ENCODE measurements around the gene RXFP2.

The RXFP2 gene, protein sequence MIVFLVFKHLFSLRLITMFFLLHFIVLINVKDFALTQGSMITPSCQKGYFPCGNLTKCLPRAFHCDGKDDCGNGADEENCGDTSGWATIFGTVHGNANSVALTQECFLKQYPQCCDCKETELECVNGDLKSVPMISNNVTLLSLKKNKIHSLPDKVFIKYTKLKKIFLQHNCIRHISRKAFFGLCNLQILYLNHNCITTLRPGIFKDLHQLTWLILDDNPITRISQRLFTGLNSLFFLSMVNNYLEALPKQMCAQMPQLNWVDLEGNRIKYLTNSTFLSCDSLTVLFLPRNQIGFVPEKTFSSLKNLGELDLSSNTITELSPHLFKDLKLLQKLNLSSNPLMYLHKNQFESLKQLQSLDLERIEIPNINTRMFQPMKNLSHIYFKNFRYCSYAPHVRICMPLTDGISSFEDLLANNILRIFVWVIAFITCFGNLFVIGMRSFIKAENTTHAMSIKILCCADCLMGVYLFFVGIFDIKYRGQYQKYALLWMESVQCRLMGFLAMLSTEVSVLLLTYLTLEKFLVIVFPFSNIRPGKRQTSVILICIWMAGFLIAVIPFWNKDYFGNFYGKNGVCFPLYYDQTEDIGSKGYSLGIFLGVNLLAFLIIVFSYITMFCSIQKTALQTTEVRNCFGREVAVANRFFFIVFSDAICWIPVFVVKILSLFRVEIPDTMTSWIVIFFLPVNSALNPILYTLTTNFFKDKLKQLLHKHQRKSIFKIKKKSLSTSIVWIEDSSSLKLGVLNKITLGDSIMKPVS

DNA sequence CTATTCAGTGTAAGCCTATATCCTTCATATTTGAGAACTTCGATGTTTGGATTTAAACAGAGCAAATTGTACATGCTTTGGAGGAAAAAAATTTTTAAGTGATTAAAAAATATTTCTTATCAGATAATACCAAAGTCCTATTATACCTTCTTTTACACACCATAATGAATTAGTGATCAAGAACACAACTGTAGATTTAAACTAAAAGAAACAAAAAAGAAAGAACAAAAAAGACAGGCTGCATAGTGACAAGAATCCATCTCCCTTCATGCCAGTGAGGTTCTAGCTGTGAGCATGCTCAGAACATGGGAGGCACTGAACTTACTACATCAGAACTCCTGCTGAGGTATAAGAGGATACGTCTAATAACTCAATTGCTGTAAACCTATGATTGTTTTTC, at the start of gene RXFP2:
Gene RXFP2, plus strand, starts transcription at position 301 of the 400 bp plus-strand sequence. Its CDS starts 87 bp downstream, at position 388.
- no peak for DNase-seq (ENCODE audit: low spot score)

DNA sequence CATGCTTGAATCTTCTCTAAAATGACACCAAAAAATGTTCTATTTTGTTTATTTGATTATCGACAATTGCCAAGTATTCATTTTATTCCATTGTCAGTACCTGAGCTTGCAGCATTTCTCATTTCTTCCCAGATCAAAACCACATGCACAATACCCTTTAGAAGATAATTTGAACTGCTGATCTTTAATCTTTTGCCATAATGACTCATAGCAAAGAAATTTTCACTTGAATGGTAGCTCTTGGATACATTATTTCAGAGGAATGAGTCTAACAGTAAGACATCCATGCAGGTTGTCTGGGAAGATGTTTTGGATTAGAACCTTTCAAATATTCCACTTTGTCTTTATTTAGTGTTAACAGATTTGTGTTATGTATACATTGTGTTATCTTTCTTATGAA, 42.0 kb upstream of the RXFP2 start:
- DNase-seq (ENCODE audit: low spot score) = peak; percentile 30

DNA sequence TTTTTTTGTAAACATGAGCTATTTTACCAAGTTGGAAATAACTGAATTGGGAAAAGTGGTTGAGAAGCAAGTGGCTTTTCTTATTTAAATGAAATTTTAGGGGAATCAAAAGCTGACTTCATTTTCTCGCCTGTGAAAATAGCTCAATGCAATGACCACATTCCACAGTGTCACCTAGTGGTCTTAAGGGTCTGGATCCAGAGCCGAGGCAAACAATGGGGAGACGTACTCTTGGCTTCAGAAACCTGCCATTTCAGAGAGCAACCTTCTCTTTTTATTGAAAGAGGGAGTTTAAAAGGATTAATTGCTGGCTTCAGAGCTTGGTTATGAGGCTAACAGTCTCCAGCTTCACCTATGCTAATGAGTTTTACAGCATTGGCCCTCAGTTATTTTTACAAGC, 39.7 kb upstream of the RXFP2 start:
- DNase-seq (ENCODE audit: low spot score) = no peak

DNA sequence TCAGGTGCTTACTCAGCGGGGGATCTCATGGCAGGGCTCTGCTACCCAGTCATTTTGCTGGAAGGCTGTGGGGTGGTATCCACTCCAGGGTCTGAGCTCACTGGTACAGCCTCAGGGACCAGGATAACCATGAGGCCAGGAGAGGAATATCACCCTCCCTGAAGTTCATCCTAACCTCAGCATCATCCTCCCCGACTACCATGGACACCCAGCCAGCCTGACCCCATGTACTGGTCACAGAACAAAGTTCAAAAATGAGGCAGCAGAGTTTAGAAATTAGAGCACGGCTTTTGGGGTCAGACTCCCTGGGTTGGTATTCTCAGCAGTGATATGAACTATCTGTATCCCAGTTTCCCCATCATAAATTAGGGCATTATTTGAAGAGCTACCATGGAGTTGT, 35.5 kb upstream of the RXFP2 start:
- DNase-seq (ENCODE audit: low spot score) = no peak

DNA sequence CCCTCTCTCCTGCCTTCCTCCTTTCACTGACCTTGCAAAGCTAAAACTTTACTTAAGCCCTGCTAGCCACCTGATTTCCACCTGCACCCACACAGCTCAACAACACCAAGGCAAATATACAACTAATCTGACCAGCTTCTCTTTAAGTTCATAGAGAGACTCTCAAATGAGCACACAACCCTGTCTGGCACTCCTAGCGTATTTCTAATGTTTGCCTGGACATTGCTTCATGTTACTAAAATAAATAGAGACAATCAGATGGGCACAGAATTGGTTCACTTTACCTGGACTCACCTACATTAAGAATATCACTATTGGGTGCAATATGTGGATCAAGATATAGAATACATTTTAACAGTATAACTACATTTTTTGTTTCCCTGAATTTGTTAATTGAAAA, 33.2 kb upstream of the RXFP2 start:
- DNase-seq (ENCODE audit: low spot score) = no peak

DNA sequence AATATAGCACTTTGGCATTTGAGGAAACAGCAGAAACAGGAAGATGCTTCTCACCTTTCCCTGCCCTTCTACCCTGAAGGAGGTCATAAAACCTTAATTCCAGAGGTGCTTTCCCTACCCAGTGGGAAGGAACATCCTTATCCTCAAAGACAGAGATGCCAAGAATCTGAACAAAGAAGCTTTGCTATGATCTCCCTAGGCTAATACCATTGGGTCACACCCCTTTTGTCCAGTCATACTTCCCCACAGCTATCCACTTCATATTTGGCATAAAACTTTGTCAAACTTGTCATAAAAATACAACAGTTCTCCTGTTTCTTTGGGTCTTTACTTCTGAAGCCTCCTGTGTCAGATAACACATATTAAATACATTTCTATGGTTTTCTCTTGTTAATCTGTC, 21.7 kb upstream of the RXFP2 start:
- no peak for DNase-seq (ENCODE audit: low spot score)

DNA sequence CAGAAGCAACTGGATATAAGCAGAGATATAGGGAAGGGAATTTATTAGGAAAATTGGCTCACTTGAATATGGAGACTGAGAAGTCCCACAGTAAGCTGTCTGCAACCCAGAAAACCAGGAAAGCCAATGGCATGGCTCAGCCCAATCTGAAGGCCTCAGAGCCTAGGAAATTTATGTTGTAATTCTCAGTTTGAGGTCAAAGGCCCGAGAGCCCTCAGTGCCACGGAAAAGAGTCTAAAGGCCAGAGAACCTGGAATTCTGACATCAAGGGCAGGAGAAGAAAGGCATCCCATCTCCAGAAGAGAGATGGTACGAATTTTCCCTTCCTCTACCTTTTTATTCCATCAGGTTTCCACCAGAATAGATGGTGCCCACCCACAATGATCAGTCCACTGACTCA, 20.1 kb upstream of the RXFP2 start:
- DNase-seq (ENCODE audit: low spot score) = no peak

DNA sequence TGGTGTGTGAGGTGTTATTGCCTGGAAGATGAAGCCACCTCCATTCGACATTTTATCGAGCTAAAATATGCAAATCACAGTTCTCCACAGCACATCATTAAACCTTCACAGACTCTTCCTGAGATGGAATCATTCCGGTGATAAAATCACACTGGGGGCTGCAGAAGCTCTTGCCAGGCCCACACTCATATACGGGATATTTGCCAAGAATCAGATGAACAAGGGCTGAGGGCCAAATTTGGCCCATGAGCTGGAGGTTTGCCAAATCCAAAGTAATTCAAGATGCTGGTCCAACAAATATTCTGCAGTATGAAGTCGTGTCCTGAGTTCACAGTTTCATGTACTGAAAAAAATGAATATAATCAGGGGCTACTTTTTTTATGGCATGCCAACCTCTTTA, 16.7 kb upstream of the RXFP2 start:
- DNase-seq (ENCODE audit: low spot score) = no peak

DNA sequence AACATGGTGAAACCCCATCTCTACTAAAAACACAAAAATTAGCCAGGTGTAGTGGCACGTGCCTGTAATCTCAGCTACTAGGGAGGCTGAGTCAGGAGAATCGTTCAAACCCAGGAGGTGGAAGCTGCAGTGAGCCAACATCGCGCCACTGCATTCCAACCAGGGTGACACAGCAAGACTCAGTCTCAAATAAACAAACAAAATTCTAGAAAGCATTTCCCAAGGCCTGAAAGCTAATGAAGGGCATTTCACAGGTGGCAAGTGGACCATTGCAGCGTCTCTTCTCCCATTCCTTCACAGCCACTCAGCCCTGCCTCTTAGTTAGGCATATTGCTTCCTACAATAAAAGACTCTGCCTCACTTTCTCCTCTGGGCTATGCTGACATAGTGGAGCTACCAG, 13.5 kb upstream of the RXFP2 start:
- no peak for DNase-seq (ENCODE audit: low spot score)

DNA sequence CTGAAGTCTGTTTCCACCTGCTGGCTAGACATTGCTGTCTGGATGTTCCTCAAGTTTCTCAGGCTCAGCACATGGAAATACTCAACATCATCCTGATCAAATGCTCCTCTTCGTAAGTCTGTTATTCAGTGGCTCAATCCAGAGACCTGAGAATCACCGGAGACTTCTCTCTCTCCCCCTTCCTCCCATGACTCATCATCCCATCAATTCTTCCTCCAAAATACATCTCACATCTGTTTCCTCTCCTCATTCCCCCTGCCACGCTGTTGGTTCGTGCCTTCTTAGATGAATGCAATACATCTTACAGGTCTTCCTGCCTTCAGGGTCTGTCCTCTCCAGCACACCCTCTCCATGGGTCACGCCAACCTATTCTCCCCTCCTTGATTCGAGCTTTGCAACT, 7.4 kb upstream of the RXFP2 start:
- peak; percentile 23 for DNase-seq (ENCODE audit: low spot score)

DNA sequence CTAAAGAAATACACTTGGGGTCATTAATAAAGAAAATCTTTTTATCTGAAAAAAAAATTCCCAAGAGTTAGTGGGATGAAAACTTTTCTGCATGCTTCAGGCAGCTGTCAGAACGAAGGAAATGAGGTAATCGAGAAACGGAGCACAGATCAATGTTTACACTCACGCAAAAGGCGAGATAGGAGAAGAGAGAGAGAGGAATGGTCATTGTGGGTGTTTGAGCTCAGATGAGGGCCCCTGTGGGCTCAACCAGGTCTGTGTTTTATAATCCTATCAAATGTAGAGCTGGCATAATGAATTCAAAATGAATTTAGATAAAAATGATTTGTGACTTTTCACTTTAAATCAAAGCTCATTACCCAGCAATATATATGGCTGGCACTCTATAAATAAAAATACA, 6.3 kb upstream of the RXFP2 start:
- DNase-seq (ENCODE audit: low spot score) = no peak

DNA sequence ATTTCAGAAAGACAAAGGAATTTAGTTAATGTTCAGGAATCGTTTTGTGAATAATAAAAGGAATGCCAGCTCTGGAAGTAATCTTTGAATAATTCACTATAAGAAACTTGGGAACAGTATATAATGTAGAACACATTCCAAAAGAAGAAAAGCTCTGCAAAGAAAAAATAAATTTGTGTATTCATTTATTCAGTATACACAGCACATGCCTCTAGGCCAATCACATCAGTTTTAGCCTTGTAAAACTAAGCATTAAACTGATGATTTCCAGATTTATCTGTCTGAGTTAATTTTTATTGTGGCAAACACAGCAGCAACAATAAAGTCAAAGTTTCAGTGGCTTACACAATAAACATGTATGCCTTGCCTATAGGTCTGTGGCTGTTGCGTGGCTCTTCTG, 5.7 kb upstream of the RXFP2 start:
- no peak for DNase-seq (ENCODE audit: low spot score)

DNA sequence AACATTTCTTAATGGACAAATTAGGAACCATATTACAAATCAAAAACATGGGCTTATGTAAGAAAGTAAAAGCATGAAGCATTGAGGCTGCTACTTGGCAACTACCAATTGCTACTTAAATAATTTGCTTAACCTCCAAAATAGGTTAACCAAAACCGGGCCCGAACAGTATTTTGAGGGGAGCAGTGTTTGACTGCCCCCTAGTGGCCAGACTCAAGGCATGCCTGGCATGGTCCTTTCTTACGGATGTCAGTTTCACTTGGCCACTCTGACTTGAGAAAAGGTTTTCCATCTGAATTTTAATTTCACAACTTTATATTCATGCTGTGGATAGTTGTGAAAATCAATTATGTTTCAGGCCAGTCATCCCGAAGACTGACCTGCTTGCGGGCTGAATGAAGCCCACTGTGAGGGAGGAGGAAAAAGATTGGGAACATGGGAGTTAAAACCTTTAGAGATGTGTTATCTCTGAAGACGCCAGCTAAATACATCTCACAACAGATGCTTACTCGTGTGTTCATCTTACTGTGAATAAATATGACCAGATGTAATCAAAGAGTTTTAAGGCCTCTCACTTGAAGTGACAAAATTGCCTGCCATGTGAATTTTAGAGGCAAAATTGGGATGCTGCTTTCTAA, 2.9 kb downstream of the RXFP2 start:
- peak; percentile 72 for DNase-seq (ENCODE audit: low spot score)

DNA sequence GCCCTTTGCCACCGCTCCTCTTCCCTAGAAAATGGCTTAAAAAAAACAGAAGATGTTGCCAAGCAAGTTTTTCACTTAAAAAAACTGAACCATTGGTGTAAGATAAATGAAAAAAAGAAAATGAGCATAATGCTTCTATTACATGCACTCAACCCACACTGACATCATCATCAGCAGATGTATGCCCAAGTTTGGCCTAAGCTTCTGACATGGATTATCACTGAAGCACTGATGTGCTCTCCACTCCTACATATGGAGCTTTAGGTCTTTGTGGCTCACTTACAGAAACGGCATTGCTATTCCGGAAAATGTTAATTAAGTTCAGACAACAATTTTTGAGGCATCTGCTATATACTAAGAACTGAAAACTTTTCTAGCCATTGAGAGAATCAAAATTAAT, 8.0 kb downstream of the RXFP2 start:
- DNase-seq (ENCODE audit: low spot score) = no peak

DNA sequence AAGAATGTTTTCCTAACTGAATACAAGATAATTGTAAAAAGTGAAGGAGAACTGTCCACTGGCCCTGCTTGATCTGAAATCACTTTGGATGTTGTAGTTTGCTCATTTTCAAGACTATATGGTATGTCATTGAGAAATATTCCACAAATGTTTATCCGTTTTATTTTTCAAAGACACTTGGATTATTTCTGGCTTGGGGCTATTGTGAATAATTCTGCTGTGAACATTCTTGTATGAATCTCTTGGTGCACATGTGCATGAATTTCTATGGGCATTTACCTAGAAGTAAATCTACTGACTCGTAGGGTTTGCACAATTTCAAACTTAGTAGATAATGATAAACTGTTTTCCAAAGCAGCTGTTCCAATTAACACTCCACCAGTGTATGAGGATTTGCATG, 8.6 kb downstream of the RXFP2 start:
- no peak for DNase-seq (ENCODE audit: low spot score)

DNA sequence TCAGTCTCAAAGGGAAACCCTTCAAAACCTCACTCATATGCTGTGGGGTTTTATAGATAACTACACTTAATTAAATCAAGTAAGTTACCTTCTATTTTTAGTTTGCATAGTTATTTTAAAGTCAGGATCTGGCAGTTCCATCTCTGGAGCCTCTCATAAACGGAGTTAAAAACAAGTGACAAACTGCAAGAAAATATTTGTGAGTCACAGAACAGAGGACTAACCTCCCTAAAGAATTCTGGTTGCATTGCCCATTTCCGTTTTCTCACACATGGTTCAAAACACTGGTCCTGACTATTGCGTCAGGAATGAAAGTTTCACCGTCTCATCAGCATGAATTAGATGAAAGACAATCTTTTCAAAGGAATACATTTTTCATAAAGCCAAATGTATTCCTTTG, 10.6 kb downstream of the RXFP2 start:
- no peak for DNase-seq (ENCODE audit: low spot score)

DNA sequence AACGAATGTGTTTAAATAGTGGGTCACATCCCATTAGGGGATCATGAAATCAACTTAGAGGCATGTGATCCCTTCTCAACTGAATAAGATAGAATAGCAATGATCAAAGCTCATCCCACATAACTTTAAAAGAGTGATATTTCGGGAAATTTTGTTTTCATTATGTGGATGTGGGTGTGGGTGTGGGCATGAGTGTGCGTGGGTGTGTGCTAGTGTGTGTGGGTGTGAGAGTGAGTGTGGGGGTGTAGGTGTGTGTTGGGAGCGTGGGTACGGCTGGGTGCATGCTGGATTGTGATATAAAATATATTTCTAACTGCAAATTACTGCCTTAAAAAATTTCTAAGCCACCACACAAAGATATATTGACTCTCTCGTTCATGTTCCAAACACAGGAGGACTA, 15.9 kb downstream of the RXFP2 start:
- DNase-seq (ENCODE audit: low spot score) = no peak

DNA sequence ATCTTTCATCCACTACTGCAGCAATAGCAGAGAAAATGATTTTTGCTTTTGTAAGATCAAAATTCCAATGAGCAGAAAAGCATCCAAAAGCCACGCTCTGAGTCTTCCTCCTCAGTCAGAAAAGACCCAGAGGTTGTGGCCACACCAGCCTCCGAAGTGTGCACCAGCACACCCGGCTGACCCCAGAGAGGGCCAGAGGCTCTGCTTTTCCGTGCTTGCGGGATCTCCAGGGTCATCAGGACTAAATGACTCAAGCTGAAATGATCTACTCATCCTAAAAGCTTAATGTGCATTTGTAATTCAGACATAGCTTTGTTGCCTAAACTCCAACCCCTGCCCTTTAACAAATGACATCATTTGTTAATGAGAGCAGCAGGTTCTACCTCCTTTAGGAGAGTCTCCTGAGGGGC, 16.5 kb downstream of the RXFP2 start:
- no peak for DNase-seq (ENCODE audit: low spot score)

DNA sequence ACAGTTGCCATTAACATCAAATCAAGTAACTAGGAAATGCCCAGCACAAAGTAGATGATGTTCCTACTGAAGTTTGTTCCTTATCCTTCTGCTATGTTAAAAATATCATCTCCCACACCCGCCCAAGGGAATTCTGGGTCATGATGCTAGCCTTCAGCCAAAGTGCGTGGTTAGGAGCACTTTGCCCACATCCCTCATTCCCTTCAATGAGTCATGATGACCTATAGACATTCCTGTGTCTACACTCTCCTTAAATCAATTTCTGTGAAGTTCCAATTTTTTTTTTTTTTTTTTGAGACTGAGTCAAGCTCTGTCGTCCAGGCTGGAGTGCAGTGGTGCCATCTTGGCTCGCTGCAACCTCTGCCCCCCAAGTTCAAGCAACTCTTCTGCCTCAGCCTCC, 17.0 kb downstream of the RXFP2 start:
- no peak for DNase-seq (ENCODE audit: low spot score)

DNA sequence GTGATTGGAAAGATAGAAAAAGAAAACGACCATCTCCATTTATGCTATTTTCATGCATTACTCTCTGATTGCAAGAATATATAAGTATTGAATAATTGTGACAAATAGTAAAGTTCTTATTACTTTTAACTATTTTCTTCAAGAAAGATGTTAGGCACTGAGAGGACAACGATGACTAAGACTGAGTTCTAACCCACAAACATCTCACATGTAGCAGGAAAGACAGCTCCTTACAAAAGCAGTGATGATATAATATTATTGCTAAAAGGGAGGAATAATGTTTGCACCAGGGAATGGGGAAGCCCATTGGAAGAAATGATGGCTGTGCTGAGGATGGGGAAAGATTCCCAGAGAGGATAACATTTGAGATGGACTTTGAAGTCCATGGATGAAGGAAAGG, 22.6 kb downstream of the RXFP2 start:
- DNase-seq (ENCODE audit: low spot score) = no peak

DNA sequence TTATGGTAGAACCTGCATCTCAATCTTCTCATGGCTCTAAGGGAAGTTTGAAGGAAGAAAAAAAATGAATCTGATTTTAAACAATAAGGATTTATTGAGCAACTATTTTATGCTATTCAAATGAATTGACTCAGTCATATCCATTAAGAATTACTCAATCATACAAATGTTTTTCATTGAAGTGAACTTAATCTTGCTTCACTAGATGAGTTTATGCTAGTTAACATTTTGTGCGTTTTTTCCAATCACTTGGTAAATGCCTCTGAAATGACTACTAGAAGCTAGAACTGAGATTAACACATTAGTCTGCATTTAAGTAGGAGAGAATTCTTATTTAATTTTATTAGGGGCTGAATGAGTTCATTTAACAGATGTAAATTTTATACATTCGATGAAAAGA, 25.2 kb downstream of the RXFP2 start:
- DNase-seq (ENCODE audit: low spot score) = no peak

DNA sequence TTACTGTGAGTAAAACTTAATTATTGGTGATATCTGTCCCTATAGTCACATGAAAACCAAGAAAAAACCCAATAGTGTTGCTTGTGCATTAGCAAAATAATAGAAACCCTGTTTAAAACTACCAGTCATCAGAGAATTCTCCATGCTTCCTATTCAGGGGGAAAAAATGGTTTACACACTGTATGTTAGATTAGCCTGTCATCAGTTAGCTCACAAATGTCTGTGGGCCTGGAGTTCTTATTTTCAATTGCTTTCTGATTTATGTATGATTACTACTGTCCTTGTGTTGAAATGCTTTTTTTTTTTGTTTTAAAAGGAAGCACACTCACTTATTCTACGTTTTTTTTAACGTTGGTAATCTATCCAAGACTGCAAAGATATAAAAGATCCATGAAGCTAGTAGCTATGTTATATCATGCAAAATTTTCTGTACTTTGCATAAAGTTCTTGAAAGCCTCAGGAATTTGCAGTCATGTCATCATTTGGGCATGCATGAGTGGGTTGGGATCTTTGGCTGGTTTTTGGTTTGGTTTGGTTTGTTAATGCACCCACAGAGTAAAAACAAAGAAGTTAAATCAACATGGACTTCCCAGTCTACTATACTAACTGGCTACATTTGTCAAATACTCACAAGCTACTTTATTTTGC, 25.9 kb downstream of the RXFP2 start:
- no peak for DNase-seq (ENCODE audit: low spot score)

All from kidney capillary endothelial cell (primary cell).